Erythroblast (primary cell): Measurements from ENCODE around the gene SCYGR2.

Source experiments
- GATA1 ChIP-seq: IDR thresholded peaks from 2 replicates; pipeline ENCODE4 v1.6.1; 2011; ENCODE audit warnings: low read depth, mild to moderate bottlenecking, control low read depth, low read length, moderate library complexity
- POLR2A ChIP-seq: IDR thresholded peaks from 2 replicates; pipeline ENCODE4 v1.6.1; 2011; ENCODE audit warnings: mild to moderate bottlenecking, low read length

DNA sequence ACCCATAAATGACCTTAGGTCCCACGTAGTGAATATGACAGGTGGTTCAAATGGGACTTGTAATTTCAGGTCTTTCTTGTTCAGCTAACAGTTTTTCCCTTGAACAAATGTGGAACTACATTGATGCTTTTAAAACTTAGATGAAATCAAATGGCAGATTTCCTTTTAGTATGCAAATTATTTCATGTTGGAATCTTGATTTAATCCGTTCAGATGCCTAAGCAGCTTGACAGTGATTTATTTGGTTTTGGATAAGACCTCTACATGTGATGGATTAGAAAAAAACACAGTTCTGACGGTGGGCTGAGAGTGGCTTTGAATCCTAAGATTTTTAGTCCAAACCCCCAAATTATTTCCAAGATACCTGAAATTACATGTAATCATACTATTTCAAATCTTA lies 35.5 kb downstream of the SCYGR2 start:
- TF ChIP-seq POLR2A (no peak), GATA1 (no peak)
